ENCODE data around the gene LTF.

Gene LTF

DNA sequence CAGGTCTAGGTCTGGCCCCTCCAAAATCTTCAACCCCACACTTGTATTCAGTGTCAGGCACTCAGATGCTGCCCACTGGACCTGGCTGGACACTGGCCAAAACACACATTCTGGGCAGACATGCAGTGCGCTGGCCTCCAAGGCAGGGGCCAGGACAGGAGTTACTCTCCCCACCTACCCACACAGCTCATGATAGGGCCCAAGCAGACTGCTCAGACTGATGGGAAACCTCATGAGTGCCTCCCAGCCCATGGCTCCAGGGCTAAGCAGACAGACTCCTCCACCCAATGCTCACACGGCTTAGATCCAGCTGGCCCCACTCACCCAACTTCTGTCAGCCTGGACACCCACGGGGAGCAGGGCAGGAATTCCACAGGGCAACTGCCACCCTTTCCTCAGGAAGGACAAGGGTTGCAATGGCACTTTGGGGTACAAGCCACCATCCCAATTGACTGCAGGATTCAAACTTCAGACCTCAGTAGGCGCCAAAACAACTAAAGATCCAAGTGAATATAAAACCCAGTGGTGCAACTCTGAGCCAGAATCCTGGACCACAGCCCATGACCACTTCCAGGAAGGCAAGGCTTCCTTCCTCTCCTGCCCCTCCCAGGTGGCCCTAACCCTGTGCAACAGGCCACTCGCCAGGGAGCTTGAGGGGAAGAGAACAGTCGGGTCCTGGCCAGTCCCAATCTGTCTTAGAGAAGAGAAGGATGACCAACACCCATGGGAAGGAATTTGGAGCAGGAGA is 1.4 kb downstream of the LTF start:
- TF ChIP-seq CTCF (IDR thresholded peaks at IDR 0.05; ENCODE audit: control insufficient read depth, extremely low read depth, insufficient read depth), result no peak
- H3K4me3 ChIP-seq (ENCODE audit: low read depth, low read length), result no peak overlapping the region
- no peak for DNase-seq (ENCODE audit: low read depth)

- no peak for TF ChIP-seq CTCF (IDR thresholded peaks at IDR 0.05; ENCODE audit: control insufficient read depth, extremely low read depth, insufficient read depth)
- H3K4me3 ChIP-seq (ENCODE audit: low read depth, low read length), result no peak overlapping the region
- DNase-seq (ENCODE audit: low read depth), result no peak
Measured at GRCh38 chr3:46462511-46462910, 2.2 kb downstream of the LTF start.

DNA sequence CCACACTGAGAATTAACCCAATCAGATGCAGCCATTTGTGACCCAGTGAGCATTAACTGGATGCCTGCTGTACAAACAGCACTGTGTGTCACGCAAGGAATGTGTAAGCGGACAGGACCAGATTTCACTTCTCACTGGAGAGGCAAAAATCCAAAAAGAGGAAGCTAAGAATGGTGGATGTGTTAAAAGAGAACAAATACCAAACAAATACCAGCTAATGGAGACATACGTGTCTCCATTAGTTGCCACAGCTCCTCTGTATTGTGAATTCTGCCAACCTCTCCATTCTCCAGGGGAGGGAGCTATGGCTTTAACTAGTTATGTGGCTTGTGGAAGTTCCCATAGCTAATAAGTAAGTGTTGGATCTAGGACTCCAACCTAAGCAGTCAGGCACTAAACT is 2.6 kb downstream of the LTF start:
- no peak for TF ChIP-seq CTCF (IDR thresholded peaks at IDR 0.05; ENCODE audit: control insufficient read depth, extremely low read depth, insufficient read depth)
- no peak overlapping the region for H3K4me3 ChIP-seq (ENCODE audit: low read depth, low read length)
- no peak for DNase-seq (ENCODE audit: low read depth)

- TF ChIP-seq CTCF (IDR thresholded peaks at IDR 0.05; ENCODE audit: control insufficient read depth, extremely low read depth, insufficient read depth), result no peak
- DNase-seq (ENCODE audit: low read depth), result no peak
- no peak overlapping the region for H3K4me3 ChIP-seq (ENCODE audit: low read depth, low read length)
Measured at GRCh38 chr3:46460051-46460450, 4.7 kb downstream of the LTF start.

DNA sequence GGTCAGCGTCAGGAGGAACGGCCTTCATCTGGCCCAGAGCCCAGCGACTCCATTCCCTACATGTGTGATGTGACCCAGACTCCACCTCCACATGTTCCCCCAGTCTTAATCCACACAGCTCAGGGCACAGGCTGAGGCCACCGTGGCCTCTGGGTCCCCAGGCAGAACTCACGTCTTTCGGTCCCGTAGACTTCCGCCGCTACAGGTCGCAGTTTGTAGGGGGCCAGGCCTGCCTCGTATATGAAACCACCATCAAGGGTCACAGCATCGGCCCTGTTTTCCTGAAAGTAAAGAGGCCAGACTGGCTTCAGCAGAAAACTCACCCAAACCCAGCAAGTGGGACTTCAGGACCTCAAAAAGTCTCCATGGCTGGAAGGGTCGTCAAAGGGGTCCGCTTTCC is 8.6 kb downstream of the LTF start:
- H3K4me3 ChIP-seq (ENCODE audit: low read depth, low read length), result no peak overlapping the region
- DNase-seq (ENCODE audit: low read depth), result no peak
- no peak for TF ChIP-seq CTCF (IDR thresholded peaks at IDR 0.05; ENCODE audit: control insufficient read depth, extremely low read depth, insufficient read depth)

DNA sequence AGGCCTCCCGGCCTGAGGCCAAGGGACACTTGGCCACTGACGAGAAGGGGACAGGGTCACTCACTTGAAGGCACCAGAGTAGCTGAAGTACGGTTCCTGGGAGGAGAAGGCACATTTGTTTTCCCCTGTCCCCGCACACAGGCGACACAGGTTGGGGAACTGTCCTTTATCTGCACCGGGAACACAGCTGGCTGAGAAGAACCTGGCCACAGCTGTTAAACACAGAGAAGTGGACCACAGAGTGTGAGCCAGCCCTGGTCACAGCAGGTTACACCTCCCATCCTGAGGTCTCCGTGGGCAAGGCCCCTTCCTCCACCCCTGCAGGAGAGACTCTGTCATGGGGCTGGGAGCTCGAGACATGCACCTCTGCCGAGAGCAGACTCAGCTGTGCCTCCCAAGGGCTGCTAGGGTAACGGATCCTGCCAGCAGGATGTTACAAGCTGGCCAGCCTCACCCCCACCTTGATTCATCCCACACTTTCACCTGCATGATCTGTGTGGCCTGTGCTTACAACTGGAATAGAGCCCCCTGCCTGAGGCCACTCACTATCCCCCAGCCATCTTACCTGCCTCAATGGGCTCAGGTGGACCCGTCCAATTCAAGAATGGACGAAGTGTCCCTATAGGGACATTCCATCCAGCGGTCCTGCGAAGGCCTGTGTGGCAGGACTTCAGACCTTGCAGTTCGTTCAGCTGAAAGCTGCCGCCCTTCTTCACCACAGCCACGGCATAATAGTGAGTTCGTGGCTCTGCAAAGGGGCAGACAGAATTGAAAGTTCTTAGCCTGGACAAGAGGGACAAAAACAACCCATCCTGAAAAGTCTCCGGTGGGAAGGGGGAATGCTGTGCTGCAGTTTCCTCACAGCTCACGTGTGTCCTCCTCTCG is 9.2 kb downstream of the LTF start:
- no peak overlapping the region for H3K4me3 ChIP-seq (ENCODE audit: low read depth, low read length)
- TF ChIP-seq CTCF (IDR thresholded peaks at IDR 0.05; ENCODE audit: control insufficient read depth, extremely low read depth, insufficient read depth), result no peak
- no peak for DNase-seq (ENCODE audit: low read depth)

Measured in LNCaP clone FGC (cell line).